A549 (cell line): ENCODE measurements around the gene KCNA2. TPM values are rescaled to one million over a fixed set of nuclear protein-coding genes. Genes with fewer than 3 reads are reported as not detected.

ENCODE experiments used
- ATAC-seq, 2 experiments: fragments of 200-7000 bp in 1 of 2; fragments of >200 bp in 1 of 2; cut with Nextera tagmentation in 1 of 2; cut with Tn5 transposase in 1 of 2; 3 replicates each; pipeline versions ENCODE4 v1.8.0 to v1.9.1; 2018 to 2020; ENCODE audit warnings: mild to moderate bottlenecking in 1 of 2, moderate library complexity in 1 of 2
- CTCF ChIA-PET: fragments of 300-600 bp; sonication (Branson Sonifier 250); formaldehyde crosslinking; extraction: SDS; loops from one replicate; lab custom pipeline; 2021; ENCODE audit warnings: antibody characterized with exemption, inconsistent platforms; lab: Yijun Ruan, JAX
- POLR2A ChIA-PET: fragments of 350-600 bp; formaldehyde crosslinking; extraction: SDS; loops from one replicate; lab custom pipeline; 2021; ENCODE audit warnings: antibody characterized with exemption, inconsistent platforms; lab: Yijun Ruan, JAX
- DNase-seq, 2 experiments: peaks; one replicate each; pipeline versions ENCODE4 v3.0.0 to v3.0.0-alpha.2; 2011 to 2016; ENCODE audit warnings: low read depth in 1 of 2, low spot score in 1 of 2
- FAIRE-seq: peaks from 2 replicates; lab custom pipeline; 2011; peaks lifted over from hg19 to GRCh38; lab: Jason Lieb, UNC
- H3K27ac ChIP-seq, 2 experiments: fragments of >200 bp; sonication (Bioruptor Twin); formaldehyde crosslinking; 3 replicates each; pipeline ENCODE4 v1.5.1; 2016 to 2017
- H3K4me1 ChIP-seq: fragments of >200 bp; sonication (Bioruptor Twin); formaldehyde crosslinking; 3 replicates; pipeline ENCODE4 v1.6.1; 2016
- H3K4me2 ChIP-seq: fragments of >200 bp; sonication (Bioruptor Twin); formaldehyde crosslinking; 3 replicates; pipeline ENCODE4 v1.6.1; 2016
- H3K4me3 ChIP-seq: fragments of >200 bp; sonication (Bioruptor Twin); formaldehyde crosslinking; 3 replicates; pipeline ENCODE4 v1.5.1; 2016
- H3K9me3 ChIP-seq: fragments of >200 bp; sonication (Bioruptor Twin); formaldehyde crosslinking; 3 replicates; pipeline ENCODE4 v1.6.1; 2016
- CEBPB ChIP-seq, 2 experiments: fragments of >200 bp in 1 of 2; sonication (Bioruptor Twin) in 1 of 2; formaldehyde crosslinking in 1 of 2; IDR thresholded peaks; 2 replicates each; pipeline ENCODE4 v1.6.1; 2012 to 2016
- CHD4 ChIP-seq: fragments of 200-600 bp; sonication (generic); IDR thresholded peaks from 2 replicates; pipeline ENCODE4 v1.6.1; 2016; ENCODE audit warnings: antibody characterized with exemption, mild to moderate bottlenecking, borderline replicate concordance
- CTCF ChIP-seq: fragments of >200 bp; sonication (Bioruptor Twin); formaldehyde crosslinking; IDR thresholded peaks from 3 replicates; pipeline ENCODE4 v1.5.1; 2016
- EHF ChIP-seq: fragments of 250-450 bp; sonication (Bioruptor Pico); IDR thresholded peaks from 2 replicates; pipeline ENCODE4 v1.5.0; 2020; ENCODE audit warnings: mild to moderate bottlenecking
- EP300 ChIP-seq, 2 experiments: fragments of >200 bp; sonication (Bioruptor Twin); formaldehyde crosslinking; IDR thresholded peaks; 2 replicates in 1 of 2; 3 replicates in 1 of 2; pipeline ENCODE4 v1.6.1; 2016 to 2017
- FOXS1 ChIP-seq: fragments of 250-450 bp; sonication (Bioruptor Pico); IDR thresholded peaks from 2 replicates; pipeline ENCODE4 v1.5.0; 2020; ENCODE audit warnings: mild to moderate bottlenecking, moderate library complexity
- GATA3 ChIP-seq: IDR thresholded peaks from 2 replicates; pipeline ENCODE4 v1.6.1; 2012; ENCODE audit warnings: borderline replicate concordance
- HEYL ChIP-seq: fragments of 250-450 bp; sonication (Bioruptor Pico); IDR thresholded peaks from 2 replicates; pipeline ENCODE4 v1.8.0; 2021; ENCODE audit warnings: mild to moderate bottlenecking, moderate library complexity
- HMGXB4 ChIP-seq: fragments of 250-450 bp; sonication (Bioruptor Pico); IDR thresholded peaks from 2 replicates; pipeline ENCODE4 v1.5.0; 2021; ENCODE audit warnings: mild to moderate bottlenecking, moderate library complexity, borderline replicate concordance
- HOXB5 ChIP-seq: fragments of 250-450 bp; sonication (Bioruptor Pico); IDR thresholded peaks from 2 replicates; pipeline ENCODE4 v1.5.0; 2020; ENCODE audit warnings: mild to moderate bottlenecking, moderate library complexity
- JUNB ChIP-seq: fragments of >200 bp; sonication (Bioruptor Twin); formaldehyde crosslinking; IDR thresholded peaks from 2 replicates; pipeline ENCODE4 v1.6.1; 2016
- KDM5A ChIP-seq: fragments of 200-600 bp; sonication (generic); IDR thresholded peaks from 2 replicates; pipeline ENCODE4 v1.6.1; 2016; ENCODE audit warnings: antibody characterized with exemption, mild to moderate bottlenecking
- MAFK ChIP-seq: fragments of 450-650 bp; IDR thresholded peaks from 2 replicates; pipeline ENCODE4 v1.6.1; 2014; ENCODE audit not compliant: partially characterized antibody
- MAX ChIP-seq: IDR thresholded peaks from 2 replicates; pipeline ENCODE4 v1.6.1; 2012
- MYC ChIP-seq: IDR thresholded peaks from 2 replicates; pipeline ENCODE4 v1.6.1; 2012; ENCODE audit warnings: mild to moderate bottlenecking, inconsistent platforms, low read length, improper control_type of control experiment, borderline replicate concordance
- PBX3 ChIP-seq: IDR thresholded peaks from 2 replicates; pipeline ENCODE4 v1.6.1; 2012
- POLR2AphosphoS2 ChIP-seq: conservative IDR thresholded peaks from 2 replicates; pipeline ENCODE4 v1.6.1; 2012; ENCODE audit warnings: low read length, improper control_type of control experiment, inconsistent platforms
- RARB ChIP-seq: fragments of 250-450 bp; sonication (Bioruptor Pico); IDR thresholded peaks from 2 replicates; pipeline ENCODE4 v1.8.0; 2021; ENCODE audit warnings: mild to moderate bottlenecking, moderate library complexity
- RFX5 ChIP-seq: fragments of 450-650 bp; IDR thresholded peaks from 2 replicates; pipeline ENCODE4 v1.7.1; 2014; ENCODE audit warnings: antibody characterized with exemption, mild to moderate bottlenecking, moderate library complexity
- SMC3 ChIP-seq: fragments of >200 bp; sonication (Bioruptor Twin); formaldehyde crosslinking; IDR thresholded peaks from 3 replicates; pipeline ENCODE4 v1.6.1; 2018; ENCODE audit warnings: inconsistent platforms
- TFCP2L1 ChIP-seq: fragments of 250-450 bp; sonication (Bioruptor Pico); IDR thresholded peaks from 2 replicates; pipeline ENCODE4 v1.5.0; 2021; ENCODE audit warnings: mild to moderate bottlenecking
- TP53 ChIP-seq: fragments of 250-450 bp; sonication (Bioruptor Pico); IDR thresholded peaks from 2 replicates; pipeline ENCODE4 v1.5.0; 2021; ENCODE audit warnings: mild to moderate bottlenecking, moderate library complexity
- USF2 ChIP-seq: fragments of 450-650 bp; IDR thresholded peaks from 2 replicates; pipeline ENCODE4 v1.6.1; 2014; ENCODE audit warnings: antibody characterized with exemption
- ZC3H11A ChIP-seq: fragments of 450-650 bp; IDR thresholded peaks from 2 replicates; pipeline ENCODE4 v1.6.1; 2014; ENCODE audit warnings: antibody characterized with exemption, mild to moderate bottlenecking
- ZNF302 ChIP-seq: fragments of 250-450 bp; sonication (Bioruptor Pico); IDR thresholded peaks from 2 replicates; pipeline ENCODE4 v1.9.0; 2021; ENCODE audit warnings: inconsistent platforms, mild to moderate bottlenecking, moderate library complexity
- ZSCAN20 ChIP-seq: fragments of 250-450 bp; sonication (Bioruptor Pico); IDR thresholded peaks from 2 replicates; pipeline ENCODE4 v1.8.0; 2022; ENCODE audit warnings: mild to moderate bottlenecking, moderate library complexity
- WGBS: methylation state at CpG from one replicate; pipeline ENCODE4 v1.1.6; 2017; ENCODE audit errors: missing lambda C conversion rate; 5-methylcytosine and 5-hydroxymethylcytosine counted together
- polyA plus RNA-seq, 4 experiments: library from polyadenylated mRNA; depleted of rRNA in 3 of 4; stranded (reverse); fragments of >200 nt; fragmentation: RNase III in 1 of 4; extraction: RNeasy Plus Mini Kit Qiagen cat#74134 plus additional on column Dnase treatment in 1 of 4; gene quantifications; 2 replicates in 3 of 4; 3 replicates in 1 of 4; pipeline ENCODE4 v1.2.3, GENCODE V29; 2011 to 2017

KCNA2 gene
- polyA plus RNA-seq, 2 of the 4 experiments (the other 2 are of a cell fraction): 0.04 to 0.05 TPM

GRCh38 chr1:110572751-110573150, 33.4 kb downstream of the KCNA2 start:
- H3K4me3 ChIP-seq: no peak overlapping the region
- H3K9me3 ChIP-seq: no peaks in the 10 kb centered on the region; the same call in 2 of the 3 replicates
- no peak for TF ChIP-seq SMC3
- no peak for TF ChIP-seq MAX
- no peak for TF ChIP-seq CEBPB (IDR thresholded peaks at IDR 0.05)
- no peak for TF ChIP-seq MYC
- TF ChIP-seq HOXB5 (CRISPR knock-in tag): no peak
- no peak for TF ChIP-seq ZSCAN20 (CRISPR knock-in tag)
- no peak for TF ChIP-seq EHF
- TF ChIP-seq ZC3H11A: no peak
- TF ChIP-seq JUNB: no peak
- TF ChIP-seq RFX5: no peak
- TF ChIP-seq EP300 (IDR thresholded peaks at IDR 0.05): no peak
- TF ChIP-seq CTCF: no peak
- no peak for TF ChIP-seq KDM5A
- TF ChIP-seq MAFK: no peak
- no peak for TF ChIP-seq FOXS1 (CRISPR knock-in tag)
- no peak for TF ChIP-seq RARB (CRISPR knock-in tag)
- no peak for TF ChIP-seq POLR2AphosphoS2
- TF ChIP-seq, all 56 proteins: peak for 0
- CTCF ChIA-PET: interaction anchor here (1.2 to 1.3 kb wide), 2 partner anchors 24 to 77 kb away, joined by 3 read pairs; no protein-coding TSS in a partner anchor
- H3K4me2 ChIP-seq: no peak overlapping the region
- H3K4me1 ChIP-seq: no peaks in the 10 kb centered on the region
- no peak for DNase-seq
- ATAC-seq: no peak
- no peak overlapping the region for H3K27ac ChIP-seq
- no peak for FAIRE-seq
- POLR2A ChIA-PET: no interaction called here
- 26% methylated on average over 3 of the region's 3 CpGs for WGBS

- Histone ChIP-seq H3K27ac (no peak overlapping the region), H3K4me1 (no peaks in the 10 kb centered on the region), H3K4me3 (no peak overlapping the region), H3K4me2 (no peak overlapping the region), H3K9me3 (no peaks in the 10 kb centered on the region)
- FAIRE-seq (no peak), DNase-seq (no peak), ATAC-seq (no peak)
- TF ChIP-seq ZNF302 (CRISPR knock-in tag): no peak
- TF ChIP-seq FOXS1 (CRISPR knock-in tag): no peak
- TF ChIP-seq HEYL (CRISPR knock-in tag): no peak
- no peak for TF ChIP-seq USF2
- TF ChIP-seq ZC3H11A: no peak
- no peak for TF ChIP-seq TP53 (CRISPR knock-in tag)
- no peak for TF ChIP-seq MAFK
- TF ChIP-seq CHD4: no peak
- WGBS: 46% methylated on average over 4 of the region's 4 CpGs
- POLR2A ChIA-PET: no interaction called here
- CTCF ChIA-PET: interaction anchor here (1.0 to 1.1 kb wide), 2 partner anchors 9 to 45 kb away, joined by 3 read pairs; no protein-coding TSS in a partner anchor
Observed at GRCh38 chr1:110570901-110571300, 35.3 kb downstream of the KCNA2 start.

GRCh38 chr1:110570307-110570706, 35.9 kb downstream of the KCNA2 start:
- FAIRE-seq (no peak), ATAC-seq (no peak)
- ChIA-PET CTCF (interaction anchor here (1.0 to 4.5 kb wide), 2 partner anchors 14 to 45 kb away, joined by 3 to 20 read pairs; no protein-coding TSS in a partner anchor), POLR2A (no interaction called here)
- Histone ChIP-seq H3K9me3 (no peaks in the 10 kb centered on the region), H3K27ac (no peak overlapping the region), H3K4me2 (no peak overlapping the region), H3K4me1 (no peaks in the 10 kb centered on the region)
- no peak for TF ChIP-seq GATA3
- TF ChIP-seq PBX3: no peak
- no peak for TF ChIP-seq CEBPB (IDR thresholded peaks at IDR 0.05)
- TF ChIP-seq MYC: no peak
- no peak for TF ChIP-seq TFCP2L1 (CRISPR knock-in tag)
- TF ChIP-seq FOXS1 (CRISPR knock-in tag): no peak
- TF ChIP-seq MAFK: no peak
- no peak for TF ChIP-seq HMGXB4 (CRISPR knock-in tag)
- TF ChIP-seq, all 56 proteins: peak for 0
- no peak for DNase-seq
- 3% methylated on average over 2 of the region's 3 CpGs for WGBS
- no peak overlapping the region for H3K4me3 ChIP-seq
